ENCODE measurements around the gene PRSS3. TPM values are rescaled to one million over a fixed set of nuclear protein-coding genes. Genes with fewer than 3 reads are reported as not detected.
A peak's percentile ranks its signal among the peaks of the same experiment; 100 is the strongest.
"Not testable (repeated sequence)": the region's sequence is repeated elsewhere in the genome, so short reads cannot be mapped to it uniquely, and the experiment has no call there.

PRSS3 gene
- total and polyA plus RNA-seq, 2 donors: 2.6 to 5.7 TPM

GRCh38 chr9:33807156-33807555 lies 11.8 kb downstream of the PRSS3 start:
- not testable (repeated sequence) for H3K4me1 ChIP-seq (ENCODE audit: control insufficient read depth in 2 of 2, insufficient read depth in 2 of 2, low read length in 2 of 2); H3K27ac ChIP-seq (ENCODE audit: low read depth in 1 of 2, low read length in 1 of 2); H3K27me3 ChIP-seq (ENCODE audit: control insufficient read depth in 2 of 2, insufficient read depth in 1 of 2, low read length in 1 of 2); H3K9me3 ChIP-seq (ENCODE audit: control insufficient read depth in 2 of 2, insufficient read depth in 1 of 2, low read length in 1 of 2); H3K4me3 ChIP-seq (ENCODE audit: low read length in 2 of 2); H3K36me3 ChIP-seq (ENCODE audit: control insufficient read depth in 2 of 2, insufficient read depth in 2 of 2, low read length in 1 of 2); DNase-seq (ENCODE audit: low read depth in 6 of 9, low spot score in 9 of 9)
- 98% methylated on average over 2 of the region's 2 CpGs for WGBS

- H3K9me3 ChIP-seq (ENCODE audit: control insufficient read depth in 2 of 2, insufficient read depth in 1 of 2, low read length in 1 of 2); DNase-seq (ENCODE audit: low read depth in 6 of 9, low spot score in 9 of 9); H3K27ac ChIP-seq (ENCODE audit: low read depth in 1 of 2, low read length in 1 of 2); H3K4me3 ChIP-seq (ENCODE audit: low read length in 2 of 2); H3K36me3 ChIP-seq (ENCODE audit: control insufficient read depth in 2 of 2, insufficient read depth in 2 of 2, low read length in 1 of 2); H3K27me3 ChIP-seq (ENCODE audit: control insufficient read depth in 2 of 2, insufficient read depth in 1 of 2, low read length in 1 of 2); H3K4me1 ChIP-seq (ENCODE audit: control insufficient read depth in 2 of 2, insufficient read depth in 2 of 2, low read length in 2 of 2): not testable (repeated sequence)
- 100% methylated on average over 1 of the region's 1 CpG for WGBS
These were observed 13.6 kb downstream of the PRSS3 start for GRCh38 chr9:33808979-33809322.

- H3K4me1 ChIP-seq (ENCODE audit: control insufficient read depth in 2 of 2, insufficient read depth in 2 of 2, low read length in 2 of 2): peaks cover 0 to 12% of the 10 kb centered on the region in 2 donors
- H3K27ac ChIP-seq (ENCODE audit: low read depth in 1 of 2, low read length in 1 of 2): no peak overlapping the region
- H3K27me3 ChIP-seq (ENCODE audit: control insufficient read depth in 2 of 2, insufficient read depth in 1 of 2, low read length in 1 of 2): no peaks in the 10 kb centered on the region
- no peak for DNase-seq (ENCODE audit: low read depth in 6 of 9, low spot score in 9 of 9)
- H3K4me3 ChIP-seq (ENCODE audit: low read length in 2 of 2): no peak overlapping the region
- H3K36me3 ChIP-seq (ENCODE audit: control insufficient read depth in 2 of 2, insufficient read depth in 2 of 2, low read length in 1 of 2): no peaks in the 10 kb centered on the region
- H3K9me3 ChIP-seq (ENCODE audit: control insufficient read depth in 2 of 2, insufficient read depth in 1 of 2, low read length in 1 of 2): no peaks in the 10 kb centered on the region
- 96% methylated on average over 1 of the region's 1 CpG for WGBS
These were observed 14.1 kb downstream of the PRSS3 start for GRCh38 chr9:33809506-33809905.

GRCh38 chr9:33813712-33814641 lies 18.6 kb downstream of the PRSS3 start:
- WGBS: 75% methylated on average over 8 of the region's 8 CpGs
- DNase-seq (ENCODE audit: low read depth in 6 of 9, low spot score in 9 of 9): peak in 5 of 9 donors; percentile 21 to 70 (median 37)
- H3K4me3 ChIP-seq (ENCODE audit: low read length in 2 of 2): no peak overlapping the region

GRCh38 chr9:33815781-33816180 lies 20.4 kb downstream of the PRSS3 start:
- H3K9me3 ChIP-seq (ENCODE audit: control insufficient read depth in 2 of 2, insufficient read depth in 1 of 2, low read length in 1 of 2): no peaks in the 10 kb centered on the region
- 98% methylated on average over 7 of the region's 7 CpGs for WGBS
- H3K4me1 ChIP-seq (ENCODE audit: control insufficient read depth in 2 of 2, insufficient read depth in 2 of 2, low read length in 2 of 2): peaks cover 4 to 24% of the 10 kb centered on the region in 2 donors
- H3K27ac ChIP-seq (ENCODE audit: low read depth in 1 of 2, low read length in 1 of 2): peak overlapping the region; percentile 90 to 96
- no peak overlapping the region for H3K4me3 ChIP-seq (ENCODE audit: low read length in 2 of 2)
- no peaks in the 10 kb centered on the region for H3K36me3 ChIP-seq (ENCODE audit: control insufficient read depth in 2 of 2, insufficient read depth in 2 of 2, low read length in 1 of 2)
- no peaks in the 10 kb centered on the region for H3K27me3 ChIP-seq (ENCODE audit: control insufficient read depth in 2 of 2, insufficient read depth in 1 of 2, low read length in 1 of 2)
- no peak for DNase-seq (ENCODE audit: low read depth in 6 of 9, low spot score in 9 of 9)

More at GRCh38 chr9:33813712-33814641, 18.6 kb downstream of the PRSS3 start:
- H3K9me3 ChIP-seq (ENCODE audit: control insufficient read depth in 2 of 2, insufficient read depth in 1 of 2, low read length in 1 of 2): no peaks in the 10 kb centered on the region
- H3K27me3 ChIP-seq (ENCODE audit: control insufficient read depth in 2 of 2, insufficient read depth in 1 of 2, low read length in 1 of 2): no peaks in the 10 kb centered on the region
- H3K36me3 ChIP-seq (ENCODE audit: control insufficient read depth in 2 of 2, insufficient read depth in 2 of 2, low read length in 1 of 2): no peaks in the 10 kb centered on the region
- peaks cover 4 to 21% of the 10 kb centered on the region in 2 donors for H3K4me1 ChIP-seq (ENCODE audit: control insufficient read depth in 2 of 2, insufficient read depth in 2 of 2, low read length in 2 of 2)
- H3K27ac ChIP-seq (ENCODE audit: low read depth in 1 of 2, low read length in 1 of 2): peak overlapping the region in 1 of 2 donors; percentile 49

GRCh38 chr9:33816327-33817252 lies 21.2 kb downstream of the PRSS3 start, which contains the start of gene UBE2R2:
Gene UBE2R2 (plus strand): TSS chr9:33817160. CDS start chr9:33817758, 598 bp downstream.
- 3% methylated on average over 65 of the region's 66 CpGs for WGBS
- H3K4me1 ChIP-seq (ENCODE audit: control insufficient read depth in 2 of 2, insufficient read depth in 2 of 2, low read length in 2 of 2): peaks cover 4 to 24% of the 10 kb centered on the region in 2 donors

GRCh38 chr9:33817327-33818166 lies 22.2 kb downstream of the PRSS3 start:
- Histone ChIP-seq H3K4me1 (ENCODE audit: control insufficient read depth in 2 of 2, insufficient read depth in 2 of 2, low read length in 2 of 2) (peaks cover 4 to 24% of the 10 kb centered on the region in 2 donors), H3K4me3 (ENCODE audit: low read length in 2 of 2) (peak overlapping the region; percentile 88 to 99), H3K9me3 (ENCODE audit: control insufficient read depth in 2 of 2, insufficient read depth in 1 of 2, low read length in 1 of 2) (no peaks in the 10 kb centered on the region), H3K27me3 (ENCODE audit: control insufficient read depth in 2 of 2, insufficient read depth in 1 of 2, low read length in 1 of 2) (no peaks in the 10 kb centered on the region), H3K36me3 (ENCODE audit: control insufficient read depth in 2 of 2, insufficient read depth in 2 of 2, low read length in 1 of 2) (no peaks in the 10 kb centered on the region), H3K27ac (ENCODE audit: low read depth in 1 of 2, low read length in 1 of 2) (peak overlapping the region; percentile 95 to 96)
- DNase-seq (ENCODE audit: low read depth in 6 of 9, low spot score in 9 of 9): peak in 8 of 9 donors; percentile 54 to 84 (median 66)
- under 1% methylated on average over 79 of the region's 81 CpGs for WGBS

More at GRCh38 chr9:33816327-33817252, 21.2 kb downstream of the PRSS3 start, which contains the start of gene UBE2R2:
- H3K27ac ChIP-seq (ENCODE audit: low read depth in 1 of 2, low read length in 1 of 2): peak within 1 kb of the TSS; percentile 96
- H3K36me3 ChIP-seq (ENCODE audit: control insufficient read depth in 2 of 2, insufficient read depth in 2 of 2, low read length in 1 of 2): no peaks in the 10 kb centered on the region
- no peaks in the 10 kb centered on the region for H3K27me3 ChIP-seq (ENCODE audit: control insufficient read depth in 2 of 2, insufficient read depth in 1 of 2, low read length in 1 of 2)
- DNase-seq (ENCODE audit: low read depth in 6 of 9, low spot score in 9 of 9): peak; percentile 87 to 98 (median 95)
- H3K4me3 ChIP-seq (ENCODE audit: low read length in 2 of 2): peak within 1 kb of the TSS; percentile 88 to 99
- H3K9me3 ChIP-seq (ENCODE audit: control insufficient read depth in 2 of 2, insufficient read depth in 1 of 2, low read length in 1 of 2): no peaks in the 10 kb centered on the region

- peaks cover 4 to 22% of the 10 kb centered on the region in 2 donors for H3K4me1 ChIP-seq (ENCODE audit: control insufficient read depth in 2 of 2, insufficient read depth in 2 of 2, low read length in 2 of 2)
These were observed 22.9 kb downstream of the PRSS3 start for GRCh38 chr9:33818167-33818846.

More at GRCh38 chr9:33818167-33818846, 22.9 kb downstream of the PRSS3 start:
- WGBS: under 1% methylated on average over 18 of the region's 18 CpGs
- no peaks in the 10 kb centered on the region for H3K36me3 ChIP-seq (ENCODE audit: control insufficient read depth in 2 of 2, insufficient read depth in 2 of 2, low read length in 1 of 2)
- no peaks in the 10 kb centered on the region for H3K9me3 ChIP-seq (ENCODE audit: control insufficient read depth in 2 of 2, insufficient read depth in 1 of 2, low read length in 1 of 2)
- peak overlapping the region; percentile 88 to 99 for H3K4me3 ChIP-seq (ENCODE audit: low read length in 2 of 2)
- DNase-seq (ENCODE audit: low read depth in 6 of 9, low spot score in 9 of 9): peak in 7 of 9 donors; percentile 13 to 71 (median 41)
- no peaks in the 10 kb centered on the region for H3K27me3 ChIP-seq (ENCODE audit: control insufficient read depth in 2 of 2, insufficient read depth in 1 of 2, low read length in 1 of 2)
- peak overlapping the region; percentile 95 to 96 for H3K27ac ChIP-seq (ENCODE audit: low read depth in 1 of 2, low read length in 1 of 2)
